Neural cell (in vitro differentiated cells): ENCODE measurements around the gene KXD1. TPM values are rescaled to one million over a fixed set of nuclear protein-coding genes. Genes with fewer than 3 reads are reported as not detected.

Experiments
- H2AFZ ChIP-seq: fragments of 200-600, 300-800 bp; sonication (generic), shearing (Covaris generic); 2 replicates; pipeline ENCODE4 v1.6.0; 2014; ENCODE audit warnings: low read depth, mild to moderate bottlenecking, antibody characterized with exemption, low read length, moderate library complexity
- H3F3A ChIP-seq: fragments of 200-600 bp; shearing (Covaris generic); 2 replicates; pipeline ENCODE4 v1.6.1; 2016; ENCODE audit warnings: mild to moderate bottlenecking, moderate library complexity, mixed read lengths, antibody characterized with exemption, low read length; ENCODE audit not compliant: insufficient read depth, poor library complexity, severe bottlenecking
- H3K27ac ChIP-seq: fragments of 200-600, 300-800 bp; sonication (generic), shearing (Covaris generic); 2 replicates; pipeline ENCODE4 v1.5.1; 2014; ENCODE audit warnings: mild to moderate bottlenecking, low read length, moderate library complexity
- H3K27me3 ChIP-seq: fragments of 300-800, 200-600 bp; sonication (generic), shearing (Covaris generic); 2 replicates; pipeline ENCODE4 v1.6.0; 2014; ENCODE audit warnings: mild to moderate bottlenecking, low read depth, low read length, moderate library complexity; ENCODE audit not compliant: insufficient read depth
- H3K36me3 ChIP-seq: fragments of 300-800, 200-600 bp; sonication (generic), shearing (Covaris generic); 2 replicates; pipeline ENCODE4 v1.5.1; 2014; ENCODE audit warnings: mild to moderate bottlenecking, antibody characterized with exemption, low read length, moderate library complexity; ENCODE audit not compliant: insufficient read depth
- H3K4me2 ChIP-seq: fragments of 300-800, 200-600 bp; sonication (generic), shearing (Covaris generic); 2 replicates; pipeline ENCODE4 v1.6.0; 2014; ENCODE audit warnings: mild to moderate bottlenecking, low read length
- H3K4me3 ChIP-seq: fragments of 300-800, 200-600 bp; sonication (generic), shearing (Covaris generic); 2 replicates; pipeline ENCODE4 v1.5.1; 2014; ENCODE audit warnings: mild to moderate bottlenecking, low read length, moderate library complexity
- H3K79me2 ChIP-seq: fragments of 200-600 bp; shearing (Covaris generic); replicated peaks from 2 replicates; pipeline ENCODE4 v1.6.0; 2014; ENCODE audit warnings: mild to moderate bottlenecking, low read length, moderate library complexity; ENCODE audit not compliant: insufficient read depth
- H3K9ac ChIP-seq: fragments of 300-800, 200-600 bp; sonication (generic), shearing (Covaris generic); 2 replicates; pipeline ENCODE4 v1.6.1; 2016; ENCODE audit warnings: mild to moderate bottlenecking, low read length, mixed read lengths
- H3K9me2 ChIP-seq: fragments of 200-600 bp; shearing (Covaris generic); 2 replicates; pipeline ENCODE4 v1.6.1; 2016; ENCODE audit warnings: mild to moderate bottlenecking, low read length, mixed read lengths; ENCODE audit not compliant: insufficient read depth
- H3K9me3 ChIP-seq: fragments of 200-600, 300-800 bp; sonication (generic), shearing (Covaris generic); 2 replicates; pipeline ENCODE4 v1.6.1; 2016; ENCODE audit warnings: mild to moderate bottlenecking, mixed run types, low read length, moderate library complexity, mixed read lengths
- H4K20me1 ChIP-seq: fragments of 200-600 bp; shearing (Covaris generic); 2 replicates; pipeline ENCODE4 v1.6.1; 2016; ENCODE audit warnings: mild to moderate bottlenecking, mixed run types; ENCODE audit not compliant: insufficient read depth
- CTCF ChIP-seq: fragments of 450-650 bp; IDR thresholded peaks from 2 replicates; pipeline ENCODE4 v1.5.1; 2014; ENCODE audit warnings: antibody characterized with exemption, mild to moderate bottlenecking, moderate library complexity; ENCODE audit not compliant: poor library complexity, severe bottlenecking
- EP300 ChIP-seq: fragments of 450-650 bp; conservative IDR thresholded peaks from 2 replicates; pipeline ENCODE4 v1.6.1; 2014; ENCODE audit warnings: antibody characterized with exemption, mild to moderate bottlenecking, moderate library complexity; ENCODE audit not compliant: poor library complexity, severe bottlenecking
- EZH2 ChIP-seq: fragments of 200-600, 300-800 bp; shearing (Covaris generic), sonication (generic); IDR thresholded peaks from 2 replicates; pipeline ENCODE4 v1.6.1; 2014; ENCODE audit warnings: antibody characterized with exemption, low read length, borderline replicate concordance, mild to moderate bottlenecking; ENCODE audit not compliant: insufficient read depth, poor library complexity, severe bottlenecking
- MXI1 ChIP-seq: fragments of 450-650 bp; conservative IDR thresholded peaks from 2 replicates; pipeline ENCODE4 v1.6.1; 2014; ENCODE audit warnings: antibody characterized with exemption, mild to moderate bottlenecking; ENCODE audit not compliant: poor library complexity, severe bottlenecking
- POLR2AphosphoS5 ChIP-seq: IDR thresholded peaks from 2 replicates; pipeline ENCODE4 v1.6.1; 2012
- RAD21 ChIP-seq: fragments of 450-650 bp; conservative IDR thresholded peaks from 2 replicates; pipeline ENCODE4 v1.6.1; 2014; ENCODE audit warnings: antibody characterized with exemption, mild to moderate bottlenecking, moderate library complexity
- REST ChIP-seq: IDR thresholded peaks from 2 replicates; pipeline ENCODE4 v1.6.1; 2012; ENCODE audit warnings: borderline replicate concordance
- SMC3 ChIP-seq: fragments of 450-650 bp; conservative IDR thresholded peaks from 2 replicates; pipeline ENCODE4 v1.6.1; 2014; ENCODE audit warnings: antibody characterized with exemption, mild to moderate bottlenecking, moderate library complexity; ENCODE audit not compliant: poor library complexity
- TAF1 ChIP-seq: IDR thresholded peaks from 2 replicates; pipeline ENCODE4 v1.6.1; 2012; ENCODE audit warnings: low read depth
- polyA plus RNA-seq: library from polyadenylated mRNA; depleted of rRNA; stranded (reverse); fragments of >200 nt; gene quantifications from 2 replicates; pipeline ENCODE4 v1.2.3, GENCODE V29; 2014

Gene KXD1
- polyA plus RNA-seq, 1 donor from 2014 or later: 55.8 TPM

- TF ChIP-seq POLR2AphosphoS5 (no peak), REST (no peak), CTCF (no peak), TAF1 (no peak), EZH2 (no peak), EP300 (no peak), RAD21 (no peak), MXI1 (no peak), SMC3 (no peak)
- peaks cover 16% of the 10 kb centered on the region for H3K27me3 ChIP-seq
- H4K20me1 ChIP-seq: no peaks in the 10 kb centered on the region
- no peaks in the 10 kb centered on the region for H3K36me3 ChIP-seq
- no peaks in the 10 kb centered on the region for H3K9me3 ChIP-seq
- no peak overlapping the region for H2AFZ ChIP-seq
- H3K4me3 ChIP-seq: no peak overlapping the region
- no peaks in the 10 kb centered on the region for H3F3A ChIP-seq
- no peaks in the 10 kb centered on the region for H3K9me2 ChIP-seq
- H3K27ac ChIP-seq: no peak overlapping the region
- no peak overlapping the region for H3K4me2 ChIP-seq
- no peak overlapping the region for H3K9ac ChIP-seq
- no peaks in the 10 kb centered on the region for H3K79me2 ChIP-seq
Measured at GRCh38 chr19:18616023-18616422, 58.4 kb downstream of the KXD1 start.

GRCh38 chr19:18617562-18617961, 59.9 kb downstream of the KXD1 start:
- H3K27me3 ChIP-seq: peaks cover 3% of the 10 kb centered on the region
- TF ChIP-seq POLR2AphosphoS5 (no peak), REST (no peak), TAF1 (no peak), EP300 (no peak), EZH2 (no peak), CTCF (no peak), RAD21 (no peak)

More at GRCh38 chr19:18617562-18617961, 59.9 kb downstream of the KXD1 start:
- H3K9me3 ChIP-seq: no peaks in the 10 kb centered on the region
- H3K27ac ChIP-seq: no peak overlapping the region
- no peaks in the 10 kb centered on the region for H3K9me2 ChIP-seq
- H3K9ac ChIP-seq: no peak overlapping the region
- H3K79me2 ChIP-seq: no peaks in the 10 kb centered on the region
- no peak overlapping the region for H2AFZ ChIP-seq
- no peak overlapping the region for H3K4me2 ChIP-seq
- no peak overlapping the region for H3K4me3 ChIP-seq
- no peaks in the 10 kb centered on the region for H4K20me1 ChIP-seq
- H3K36me3 ChIP-seq: no peaks in the 10 kb centered on the region
- H3F3A ChIP-seq: no peaks in the 10 kb centered on the region
